GM12891 (cell line): ENCODE measurements around the gene OSBPL5.

Experiments
- DNase-seq: peaks from one replicate; pipeline ENCODE4 v3.0.0; 2011; ENCODE audit warnings: low spot score; ENCODE audit not compliant: insufficient read length
- FAIRE-seq: peaks from 2 replicates; lab custom pipeline; 2011; peaks lifted over from hg19 to GRCh38; lab: Jason Lieb, UNC
- PAX5 ChIP-seq: IDR thresholded peaks from 2 replicates; pipeline ENCODE4 v1.6.1; 2011; ENCODE audit warnings: low read length, moderate library complexity, mild to moderate bottlenecking; ENCODE audit not compliant: insufficient read depth, severe bottlenecking
- POLR2A ChIP-seq: IDR thresholded peaks from 2 replicates; pipeline ENCODE4 v1.6.1; 2011; ENCODE audit warnings: low read depth, low read length, control low read depth
- POLR2AphosphoS5 ChIP-seq: IDR thresholded peaks from 2 replicates; pipeline ENCODE4 v1.6.1; 2011; ENCODE audit warnings: low read depth, low read length, control low read depth
- POU2F2 ChIP-seq: IDR thresholded peaks from 2 replicates; pipeline ENCODE4 v1.6.1; 2011; ENCODE audit warnings: low read depth, mild to moderate bottlenecking, control low read depth, low read length, moderate library complexity
- SPI1 ChIP-seq: IDR thresholded peaks from 2 replicates; pipeline ENCODE4 v1.6.1; 2011; ENCODE audit warnings: low read depth, low read length, control low read depth
- TAF1 ChIP-seq: IDR thresholded peaks from 2 replicates; pipeline ENCODE4 v1.6.1; 2011; ENCODE audit warnings: low read depth, low read length, control low read depth

The OSBPL5 gene

GRCh38 chr11:3192511-3193372 is 27.6 kb upstream of the OSBPL5 start:
- FAIRE-seq (no peak), DNase-seq (no peak)
- TF ChIP-seq PAX5 (no peak), POLR2AphosphoS5 (no peak), POU2F2 (no peak), TAF1 (no peak), POLR2A (no peak), SPI1 (no peak)

- DNase-seq = no peak
- TF ChIP-seq PAX5 (no peak), POU2F2 (no peak), POLR2AphosphoS5 (no peak), SPI1 (no peak), POLR2A (no peak), TAF1 (no peak)
- no peak for FAIRE-seq
These were observed 26.6 kb upstream of the OSBPL5 start for GRCh38 chr11:3191586-3192324.

- no peak for FAIRE-seq
- DNase-seq = no peak
- no peak for TF ChIP-seq POLR2A
- no peak for TF ChIP-seq TAF1
- no peak for TF ChIP-seq SPI1
- TF ChIP-seq POU2F2 = no peak
- no peak for TF ChIP-seq PAX5
- no peak for TF ChIP-seq POLR2AphosphoS5
These were observed 25.5 kb upstream of the OSBPL5 start for GRCh38 chr11:3190600-3190999.

- DNase-seq = no peak
- FAIRE-seq = no peak
These were observed 24.9 kb upstream of the OSBPL5 start for GRCh38 chr11:3189886-3190583.

GRCh38 chr11:3189196-3189843 is 24.2 kb upstream of the OSBPL5 start:
- FAIRE-seq (no peak), DNase-seq (no peak)
- TF ChIP-seq PAX5 = no peak
- no peak for TF ChIP-seq POLR2A
- TF ChIP-seq TAF1 = no peak
- no peak for TF ChIP-seq POU2F2
- no peak for TF ChIP-seq POLR2AphosphoS5
- no peak for TF ChIP-seq SPI1

More at GRCh38 chr11:3189886-3190583, 24.9 kb upstream of the OSBPL5 start:
- no peak for TF ChIP-seq POLR2A
- no peak for TF ChIP-seq PAX5
- no peak for TF ChIP-seq POU2F2
- no peak for TF ChIP-seq POLR2AphosphoS5
- no peak for TF ChIP-seq SPI1
- no peak for TF ChIP-seq TAF1

GRCh38 chr11:3188496-3189195 is 23.5 kb upstream of the OSBPL5 start:
- no peak for FAIRE-seq
- no peak for DNase-seq
- TF ChIP-seq POU2F2 = no peak
- no peak for TF ChIP-seq POLR2A
- TF ChIP-seq SPI1 = no peak

- DNase-seq (no peak), FAIRE-seq (no peak)
- TF ChIP-seq POLR2A (no peak), SPI1 (no peak), POU2F2 (no peak), TAF1 (no peak), POLR2AphosphoS5 (no peak), PAX5 (no peak)
These were observed 21.2 kb upstream of the OSBPL5 start for GRCh38 chr11:3186166-3186953.
